ENCODE measurements around the gene PSAP.

DNA sequence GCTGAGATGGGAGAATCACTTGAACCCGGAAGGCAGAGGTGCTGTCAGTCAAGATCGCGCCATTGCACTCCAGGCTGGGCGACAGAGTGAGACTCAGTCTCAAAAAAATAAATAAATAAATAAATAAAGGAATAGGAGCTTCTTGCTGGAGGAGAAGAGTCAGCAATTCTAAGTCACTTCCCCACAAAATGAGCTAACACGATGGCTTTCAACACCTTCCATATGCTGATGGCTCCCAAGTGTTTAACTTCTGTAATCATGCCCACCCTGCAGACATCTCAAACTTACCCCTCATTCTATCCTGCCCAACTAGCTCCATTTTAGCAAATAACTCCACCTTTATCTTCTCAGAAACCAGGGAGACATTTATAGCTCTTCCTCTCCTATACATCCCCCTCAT lies 21.2 kb downstream of the PSAP start:
- TF ChIP-seq, protein P1, sequence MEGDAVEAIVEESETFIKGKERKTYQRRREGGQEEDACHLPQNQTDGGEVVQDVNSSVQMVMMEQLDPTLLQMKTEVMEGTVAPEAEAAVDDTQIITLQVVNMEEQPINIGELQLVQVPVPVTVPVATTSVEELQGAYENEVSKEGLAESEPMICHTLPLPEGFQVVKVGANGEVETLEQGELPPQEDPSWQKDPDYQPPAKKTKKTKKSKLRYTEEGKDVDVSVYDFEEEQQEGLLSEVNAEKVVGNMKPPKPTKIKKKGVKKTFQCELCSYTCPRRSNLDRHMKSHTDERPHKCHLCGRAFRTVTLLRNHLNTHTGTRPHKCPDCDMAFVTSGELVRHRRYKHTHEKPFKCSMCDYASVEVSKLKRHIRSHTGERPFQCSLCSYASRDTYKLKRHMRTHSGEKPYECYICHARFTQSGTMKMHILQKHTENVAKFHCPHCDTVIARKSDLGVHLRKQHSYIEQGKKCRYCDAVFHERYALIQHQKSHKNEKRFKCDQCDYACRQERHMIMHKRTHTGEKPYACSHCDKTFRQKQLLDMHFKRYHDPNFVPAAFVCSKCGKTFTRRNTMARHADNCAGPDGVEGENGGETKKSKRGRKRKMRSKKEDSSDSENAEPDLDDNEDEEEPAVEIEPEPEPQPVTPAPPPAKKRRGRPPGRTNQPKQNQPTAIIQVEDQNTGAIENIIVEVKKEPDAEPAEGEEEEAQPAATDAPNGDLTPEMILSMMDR (IDR thresholded peaks at IDR 0.05; ENCODE audit: low read depth, low read length) = no peak
- TF ChIP-seq EZH2phosphoT487 (IDR thresholded peaks at IDR 0.05; ENCODE audit: low read depth) = no peak

All from OCI-LY3 (cell line).